Measurements from ENCODE around the gene ACER1.
"Not testable (repeated sequence)": the region's sequence is repeated elsewhere in the genome, so short reads cannot be mapped to it uniquely, and the experiment has no call there.

The ACER1 gene

DNA sequence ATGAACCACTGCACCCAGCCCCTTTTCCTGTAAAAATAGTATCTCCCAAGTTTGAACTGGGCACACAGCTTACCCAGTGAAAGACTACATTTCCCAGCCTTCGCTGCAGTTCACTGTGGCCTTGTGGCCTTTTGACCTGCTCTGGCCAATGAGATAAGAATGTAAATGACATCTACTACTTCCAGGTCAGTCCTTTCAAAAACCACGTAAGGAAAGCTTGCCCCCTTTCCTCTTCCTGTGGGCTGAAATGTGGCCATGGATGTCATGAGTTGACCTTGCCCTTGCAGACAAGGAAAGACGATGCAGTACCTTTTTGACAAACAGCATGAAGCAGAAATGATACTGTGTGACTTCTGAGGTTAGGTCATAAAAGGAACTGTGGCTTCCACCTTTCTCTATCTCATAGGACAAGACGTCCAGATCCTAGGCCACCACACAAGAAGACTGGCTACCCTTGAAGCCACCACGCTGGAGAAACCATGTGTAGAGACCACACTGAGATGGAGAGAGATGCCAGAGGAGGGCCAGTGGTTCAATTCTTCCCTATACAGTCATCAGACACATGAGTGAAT, 19.9 kb downstream of the ACER1 start:
- intact Hi-C loops (cut with DNase I) = no loop called here
- no peak for DNase-seq

DNA sequence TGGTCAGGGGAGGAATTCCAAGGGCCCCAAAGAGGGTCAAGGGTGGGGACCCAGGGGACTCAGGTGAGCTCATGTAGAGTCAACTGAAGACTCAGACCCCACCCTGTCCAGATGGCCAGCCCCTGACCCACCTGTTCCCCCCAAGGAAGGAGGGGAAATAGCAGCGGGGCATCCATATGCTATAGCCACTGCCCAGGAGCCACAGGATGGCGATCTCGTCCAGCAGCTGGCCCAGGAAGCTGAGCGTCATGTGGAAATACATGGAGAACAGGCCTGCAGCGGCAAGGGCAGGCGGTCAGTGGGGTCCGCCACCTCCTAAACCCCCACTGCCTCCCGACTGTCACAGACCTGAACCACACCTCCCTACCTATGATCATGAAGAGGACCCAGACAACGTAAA, 21.4 kb downstream of the ACER1 start:
- no peak for DNase-seq
- intact Hi-C loops (cut with DNase I) = no loop called here

DNA sequence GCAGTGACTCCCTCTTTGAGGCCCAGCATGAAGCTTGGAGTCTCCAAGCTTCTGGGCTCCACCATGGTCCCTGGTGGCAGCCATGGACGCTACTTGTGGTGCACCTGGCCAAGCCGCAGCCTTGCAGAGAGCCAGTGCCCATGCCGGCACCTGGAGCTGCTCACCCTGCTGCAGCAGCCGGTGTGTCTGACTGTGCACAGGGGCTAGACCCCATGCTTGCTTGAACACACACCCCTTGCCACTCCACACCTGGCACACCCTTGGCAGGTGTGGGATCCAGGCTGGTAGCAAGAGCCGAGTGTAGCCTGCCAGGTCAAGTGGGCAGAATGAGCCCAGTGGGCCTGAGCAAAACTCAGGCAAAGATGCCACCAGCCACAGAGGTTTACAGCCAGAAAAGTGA, 35.0 kb downstream of the ACER1 start:
- no peak for DNase-seq
- intact Hi-C loops (cut with DNase I) = loop anchor here (5.0 kb wide), 1 partner anchor 81 kb away; no protein-coding TSS in a partner anchor

DNA sequence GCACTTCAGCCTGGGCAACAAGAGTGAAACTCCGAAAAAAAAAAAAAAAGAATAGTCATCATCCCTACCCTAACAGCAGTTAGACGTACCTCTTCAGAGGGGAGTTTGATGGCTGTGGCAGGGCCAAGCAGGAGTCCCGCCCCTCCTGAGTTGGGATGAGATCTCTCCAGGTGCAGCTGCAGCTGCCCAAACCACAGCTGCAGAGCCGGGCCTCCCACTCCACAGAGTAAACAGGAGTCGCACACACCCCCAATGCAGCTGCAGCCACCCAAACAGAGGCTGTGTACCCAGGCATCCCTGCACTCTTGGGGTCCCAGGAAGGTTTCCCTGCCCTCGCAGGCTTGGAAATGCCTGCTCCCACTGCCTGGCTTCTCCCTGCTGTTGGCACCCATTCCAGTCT, 36.2 kb downstream of the ACER1 start:
- intact Hi-C loops (cut with DNase I) = loop anchor here (5.0 kb wide), 1 partner anchor 80 kb away; no protein-coding TSS in a partner anchor
- DNase-seq = no peak

DNA sequence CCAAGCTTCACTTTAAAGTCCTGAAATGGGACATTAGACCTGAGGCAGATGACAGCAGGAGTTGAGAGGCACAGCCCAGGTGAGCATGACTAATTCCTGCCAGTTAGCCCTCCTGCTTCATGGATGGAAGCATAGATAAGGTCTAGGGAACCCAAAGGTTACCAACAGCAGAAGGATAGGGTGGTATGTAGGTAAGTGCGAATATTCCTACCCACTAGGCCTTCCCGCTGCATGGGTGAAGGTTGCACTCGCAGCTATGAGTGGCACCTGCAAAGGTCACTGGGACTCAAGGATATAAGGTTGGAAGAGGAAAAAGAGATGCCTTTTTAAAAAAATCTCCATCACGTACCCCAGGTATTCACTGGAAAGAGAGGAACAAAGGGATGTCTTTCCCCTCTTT, 41.4 kb downstream of the ACER1 start:
- DNase-seq = no peak
- intact Hi-C loops (cut with DNase I) = no loop called here

DNA sequence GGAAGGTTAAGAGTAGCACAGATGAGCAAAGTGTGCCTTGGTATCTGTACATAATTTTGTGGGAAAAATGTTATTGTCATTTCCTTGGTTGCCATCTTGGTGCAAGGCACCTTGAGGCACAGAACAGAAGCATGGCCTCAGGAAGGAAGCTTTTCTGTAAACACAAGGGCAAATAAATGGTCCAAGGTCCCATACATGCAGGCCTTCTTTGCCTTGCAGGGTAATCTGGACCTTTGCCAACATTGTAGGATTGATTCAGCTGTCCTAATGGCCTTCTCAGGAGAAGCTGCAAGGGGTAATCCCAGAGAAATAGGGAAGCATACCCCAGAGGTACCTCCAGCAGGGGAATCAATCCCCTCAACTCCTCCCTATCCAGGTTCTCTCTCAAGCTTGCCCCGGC, 44.7 kb downstream of the ACER1 start:
- no peak for DNase-seq
- intact Hi-C loops (cut with DNase I) = no loop called here

DNA sequence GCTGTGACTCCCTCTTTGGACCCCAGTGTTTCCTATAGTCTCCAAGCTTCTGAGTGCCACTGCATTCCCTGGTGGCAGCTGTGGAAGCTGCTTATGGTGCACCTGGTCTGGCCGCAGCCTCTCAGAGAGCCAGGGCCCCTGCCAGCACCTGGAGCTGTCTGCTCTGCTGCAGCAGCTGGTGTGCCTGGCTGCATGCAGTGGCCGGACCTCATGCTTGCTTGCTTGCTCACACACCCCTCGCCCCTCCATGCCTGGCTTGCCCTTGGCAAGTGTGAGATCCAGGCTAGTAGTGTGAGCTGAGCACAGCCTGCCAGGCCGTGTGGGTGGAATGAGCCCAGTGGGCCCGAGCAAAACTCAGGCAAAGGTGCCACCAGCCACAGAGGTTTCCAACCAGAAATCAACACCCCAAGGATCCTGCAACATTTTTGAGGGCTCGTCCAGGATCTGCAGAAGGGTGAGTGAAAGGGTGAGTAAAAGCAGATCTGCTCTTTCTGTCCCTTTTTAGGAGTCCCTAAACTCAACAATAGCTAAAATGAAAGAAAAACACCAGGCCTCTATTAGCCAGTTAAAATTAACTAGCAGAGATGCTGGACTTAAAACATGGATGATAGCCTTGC, 46.0 kb downstream of the ACER1 start:
- DNase-seq = no peak
- intact Hi-C loops (cut with DNase I) = no loop called here

DNA sequence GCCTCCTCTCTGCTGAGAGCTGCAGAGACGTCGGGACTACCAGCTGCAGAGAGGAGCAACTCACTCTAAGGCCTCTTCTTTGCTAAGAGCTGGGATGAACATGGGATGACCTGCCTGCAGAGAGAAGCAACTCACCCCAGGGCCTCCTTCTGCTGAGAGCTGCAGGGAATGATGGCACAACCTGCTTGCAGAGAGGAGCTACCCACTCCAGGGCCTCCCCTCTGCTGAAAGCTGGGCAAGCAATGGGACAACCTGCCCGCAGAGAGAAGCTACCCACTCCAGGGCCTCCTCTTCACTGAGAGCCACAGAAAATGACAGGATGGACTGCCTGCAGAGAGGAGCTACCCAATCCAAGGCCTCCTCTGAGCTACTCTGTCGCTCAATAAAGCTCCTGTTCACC, 46.7 kb downstream of the ACER1 start:
- DNase-seq = no peak
- intact Hi-C loops (cut with DNase I) = no loop called here

DNA sequence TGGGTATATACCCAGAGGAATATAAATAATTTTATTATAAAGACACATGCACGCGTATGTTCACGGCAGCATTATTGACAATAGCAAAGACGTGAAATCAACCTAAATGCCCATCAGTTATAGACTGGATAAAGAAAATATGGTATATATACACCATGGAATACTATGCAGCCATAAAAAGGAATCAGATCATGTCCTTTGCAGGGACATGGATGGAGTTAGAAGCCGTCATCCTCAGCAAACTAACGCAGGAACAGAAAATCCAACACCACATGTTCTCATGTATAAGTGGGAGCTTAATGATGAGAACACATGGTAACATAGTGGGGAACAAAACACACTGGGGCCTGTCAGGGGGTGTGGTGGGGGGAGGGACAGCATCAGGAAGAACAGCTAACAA, 51.0 kb downstream of the ACER1 start:
- not testable (repeated sequence) for DNase-seq

DNA sequence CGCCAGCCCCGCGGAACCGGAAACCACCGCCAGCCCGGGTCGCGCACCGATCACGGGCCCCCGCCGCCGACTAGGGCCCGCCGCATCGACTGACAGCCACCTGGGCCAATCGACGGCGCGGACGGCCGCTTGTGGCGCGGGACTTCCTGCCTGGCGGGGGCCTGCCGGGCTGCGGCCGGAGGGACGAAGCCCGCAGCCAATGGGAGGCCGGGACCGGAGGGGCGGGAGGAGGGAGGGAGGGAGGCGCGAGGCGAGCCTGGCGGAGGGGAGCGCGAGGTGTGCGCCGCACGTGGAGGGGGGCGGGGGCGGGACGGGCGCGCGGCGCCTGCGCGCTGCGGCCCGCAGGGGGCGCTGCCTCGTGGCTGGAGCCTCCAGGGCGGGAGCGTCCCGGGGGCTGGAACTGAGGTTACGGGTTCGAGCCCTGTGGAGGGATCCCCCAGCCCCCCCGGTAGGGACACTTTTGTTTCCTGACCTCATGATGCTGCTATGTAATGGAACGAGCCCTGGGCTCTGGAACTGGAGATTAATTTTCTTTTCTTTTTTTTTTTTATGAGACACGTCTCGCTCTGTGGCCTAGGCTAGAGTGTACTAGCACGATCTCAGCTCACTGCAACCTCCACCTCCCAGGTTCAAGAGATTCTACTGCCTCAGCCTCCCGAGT, 53.4 kb downstream of the ACER1 start, which contains the start of gene MLLT1:
Gene MLLT1, minus strand, starts transcription at position 45 of the 661 bp plus-strand sequence. CDS start 191 bp downstream, outside the sequence.
- DNase-seq = peak; percentile 92 to 100 (median 99)
- intact Hi-C loops (cut with DNase I) = loop anchor here (5.0 kb wide), 2 partner anchors 38 to 63 kb away; no protein-coding TSS in a partner anchor

More for the DNA sequence above, 51.0 kb downstream of the ACER1 start:
- intact Hi-C loops (cut with DNase I) = loop anchor here (5.0 kb wide), 1 partner anchor 65 kb away; no protein-coding TSS in a partner anchor

DNA sequence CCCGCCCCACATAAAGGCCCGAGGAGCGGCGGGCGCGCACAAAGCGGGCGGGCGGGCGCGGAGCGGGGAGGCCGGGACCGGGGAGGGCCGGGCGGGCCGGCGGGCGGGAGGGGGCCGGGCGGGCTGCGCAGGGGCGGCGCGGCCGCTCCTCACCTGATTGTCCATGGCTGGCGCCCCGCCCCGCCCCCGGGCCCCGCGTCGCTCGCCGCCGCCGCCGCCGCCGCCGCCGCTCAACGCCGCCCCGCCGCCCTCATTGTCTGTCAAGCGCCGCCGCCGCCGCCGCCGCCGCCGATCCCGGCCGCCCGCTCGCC, 53.8 kb downstream of the ACER1 start:
- intact Hi-C loops (cut with DNase I) = loop anchor here (5.0 kb wide), 1 partner anchor 37 kb away; no protein-coding TSS in a partner anchor
- DNase-seq = no peak

DNA sequence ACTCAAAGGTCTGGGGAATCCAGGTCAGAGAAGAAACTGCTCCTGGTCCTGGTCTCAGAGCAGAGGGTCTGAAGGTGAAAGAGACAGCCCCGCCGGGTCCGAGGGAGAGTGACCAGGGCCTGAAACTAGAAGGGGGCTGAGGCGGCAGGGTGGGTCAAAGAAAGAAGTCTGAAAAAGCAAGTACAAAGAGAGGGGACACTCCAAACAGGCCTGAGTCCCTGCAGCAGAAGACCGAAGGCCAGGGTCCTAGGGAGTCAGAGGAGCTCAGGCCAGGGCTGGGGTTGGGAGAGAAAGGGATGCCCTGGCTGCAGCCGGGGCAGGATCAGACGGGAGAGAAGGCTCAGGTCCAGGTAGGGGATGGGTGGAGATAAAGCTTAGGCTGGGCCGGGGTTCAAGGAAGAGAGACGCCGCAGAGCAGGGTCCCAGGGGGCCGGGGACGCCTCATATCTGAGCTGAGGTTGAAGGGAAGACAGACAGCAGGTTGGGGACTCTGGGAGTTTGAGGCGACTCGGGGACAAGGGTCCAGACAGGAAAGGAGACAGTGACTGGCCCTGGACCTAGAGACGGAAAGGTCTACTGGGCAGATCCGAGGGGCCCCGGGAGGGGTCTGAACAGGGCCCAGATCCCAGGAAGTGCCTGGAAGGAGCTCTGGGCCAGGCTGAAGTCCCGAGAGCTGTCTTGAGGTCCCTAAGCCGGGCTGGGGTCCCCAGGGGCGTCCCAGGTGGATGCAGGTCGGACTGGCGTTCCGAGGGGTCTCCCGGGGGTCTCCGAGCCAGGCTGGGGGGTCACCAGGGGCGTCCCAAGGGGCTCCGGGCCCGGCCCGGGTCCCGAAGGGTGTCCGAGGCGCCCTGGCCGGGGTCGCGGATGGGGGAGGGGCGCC, 54.4 kb downstream of the ACER1 start:
- intact Hi-C loops (cut with DNase I) = loop anchor here (5.0 kb wide), 1 partner anchor 37 kb away; no protein-coding TSS in a partner anchor
- DNase-seq = peak in 2 of 42 donors; percentile 12 to 28

DNA sequence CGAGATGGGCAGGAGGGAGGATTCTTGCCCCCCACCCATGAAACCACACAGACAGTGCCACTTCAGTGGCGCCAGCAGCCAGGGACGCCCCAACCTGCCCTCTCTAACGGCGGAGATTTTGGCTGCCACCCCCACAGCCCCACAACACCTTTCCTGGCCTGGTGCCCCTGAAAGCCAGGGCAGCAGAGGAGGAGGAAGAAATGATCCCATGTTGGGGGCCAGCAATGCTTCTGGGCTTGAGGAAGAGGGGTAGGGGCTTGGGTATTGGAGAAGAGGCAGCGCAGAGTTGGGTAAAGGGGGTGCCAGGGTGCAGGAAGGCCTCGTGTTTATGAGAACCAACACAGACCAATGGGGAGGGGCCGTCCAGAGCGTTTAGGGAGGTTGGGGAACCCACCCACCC, 55.4 kb downstream of the ACER1 start:
- intact Hi-C loops (cut with DNase I) = loop anchor here (5.0 kb wide), 1 partner anchor 36 kb away; no protein-coding TSS in a partner anchor
- no peak for DNase-seq

DNA sequence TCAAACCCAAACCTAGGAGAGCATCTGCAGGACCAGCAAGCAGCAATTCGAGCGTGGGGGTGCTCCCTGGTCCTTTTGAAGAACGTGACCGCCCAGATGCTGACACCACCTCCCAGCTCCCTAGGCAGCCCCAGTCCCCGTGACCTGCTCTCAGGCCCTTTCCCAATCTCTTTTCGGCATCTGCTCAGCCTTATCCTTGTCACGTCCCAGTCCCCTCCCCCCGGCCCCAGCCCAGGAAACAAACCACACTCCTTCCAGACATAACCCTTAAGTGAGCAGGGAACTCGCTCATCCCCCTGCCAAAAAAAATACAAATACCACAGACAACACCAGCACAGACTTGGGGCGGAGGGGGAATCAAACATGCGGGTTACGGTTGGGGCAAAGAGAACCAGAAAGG, 57.0 kb downstream of the ACER1 start:
- no peak for DNase-seq
- intact Hi-C loops (cut with DNase I) = loop anchor here (5.0 kb wide), 1 partner anchor 34 kb away; no protein-coding TSS in a partner anchor

DNA sequence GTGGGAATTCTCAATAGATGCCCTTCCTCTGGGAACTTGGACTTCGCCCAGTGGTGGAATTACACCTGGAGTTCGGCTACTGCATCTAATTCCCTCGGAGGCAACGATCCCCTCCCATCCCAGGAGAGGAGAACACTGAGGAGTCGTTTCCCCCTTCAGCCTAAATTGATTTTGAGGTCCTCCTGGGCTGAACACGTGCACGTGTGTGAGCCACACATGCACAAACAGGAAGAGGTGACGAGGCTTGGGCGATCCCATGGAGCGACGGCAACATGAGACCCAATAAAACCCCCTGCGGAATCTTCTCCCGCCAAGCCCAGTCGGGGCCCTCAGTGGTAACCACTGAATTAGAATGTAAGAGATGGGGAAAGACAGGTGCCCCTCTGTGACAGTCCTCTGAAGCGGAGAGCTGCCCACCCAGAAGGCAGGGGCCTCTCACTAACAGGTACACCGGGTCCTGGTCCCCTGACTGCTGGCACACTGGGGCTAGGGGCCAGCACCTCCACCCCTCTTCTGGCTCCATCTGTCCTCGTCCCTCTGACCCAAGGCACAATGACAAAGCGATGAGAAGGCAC, 58.2 kb downstream of the ACER1 start:
- intact Hi-C loops (cut with DNase I) = loop anchor here (5.0 kb wide), 1 partner anchor 33 kb away; no protein-coding TSS in a partner anchor
- DNase-seq = no peak

DNA sequence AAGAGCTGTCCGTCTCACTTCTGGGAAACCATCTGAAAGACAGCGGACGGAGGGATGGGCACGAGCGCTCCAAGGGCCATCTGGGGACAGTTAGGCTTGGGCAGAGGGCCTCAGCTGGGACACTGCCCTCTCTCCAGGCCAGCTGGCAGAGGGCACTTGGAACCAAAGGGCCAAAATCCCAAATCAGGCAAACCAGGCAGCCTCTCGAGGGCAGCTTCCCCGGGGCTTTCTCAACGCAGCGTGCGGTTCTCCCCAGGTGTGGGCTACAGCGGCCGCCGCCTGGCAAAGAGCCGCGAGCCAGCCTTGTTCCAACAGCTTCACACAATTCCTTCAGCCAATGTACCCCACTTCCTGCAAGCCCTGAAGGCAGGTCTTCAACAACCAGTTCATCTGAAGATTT, 58.7 kb downstream of the ACER1 start:
- peak in 9 of 42 donors; percentile 21 to 61 (median 45) for DNase-seq
- intact Hi-C loops (cut with DNase I) = loop anchor here (5.0 kb wide), 1 partner anchor 32 kb away; no protein-coding TSS in a partner anchor

DNA sequence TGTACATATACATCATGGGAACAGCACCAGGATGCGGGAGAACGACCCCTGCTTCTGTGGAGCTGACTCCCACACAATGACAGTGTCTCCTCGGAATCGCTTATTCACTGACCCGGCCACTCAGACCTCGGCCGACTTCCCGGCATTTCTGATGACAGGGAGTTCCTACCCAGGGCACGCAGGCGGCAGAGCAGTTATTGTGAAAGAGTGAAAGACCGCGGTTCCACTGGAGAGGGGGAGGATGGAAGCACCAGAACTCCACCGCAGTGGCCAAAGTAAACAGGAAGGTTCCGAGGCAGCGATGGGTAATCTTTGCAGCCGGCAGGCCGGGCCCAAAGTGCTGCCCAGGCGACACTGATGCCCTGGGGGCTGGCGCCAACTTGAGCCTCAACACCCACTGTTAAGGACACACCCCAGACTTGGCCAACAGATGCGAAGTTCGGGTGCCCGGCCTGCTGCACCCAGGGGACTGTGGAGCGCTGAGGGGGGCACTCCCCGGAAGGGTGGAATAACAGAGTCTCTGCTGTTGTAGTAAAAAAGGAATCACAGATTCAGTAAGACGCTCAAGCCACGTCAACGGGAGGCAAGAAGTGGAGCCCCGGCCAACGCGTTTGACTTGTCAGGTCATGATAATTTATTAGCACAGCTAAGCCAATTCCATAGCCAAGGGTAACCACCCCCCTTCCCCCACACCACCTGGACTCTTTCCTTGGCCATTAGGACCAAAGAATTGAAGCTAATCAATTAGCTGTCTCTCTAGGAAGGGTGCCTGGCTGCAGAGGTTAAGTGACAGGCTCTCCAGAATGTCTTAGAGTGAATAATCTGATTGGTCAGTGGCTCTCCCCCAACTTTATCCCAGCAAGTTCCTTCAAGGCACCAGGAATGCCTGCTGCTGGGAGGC, 59.5 kb downstream of the ACER1 start:
- intact Hi-C loops (cut with DNase I) = no loop called here
- peak in 41 of 42 donors; percentile 28 to 89 (median 62) for DNase-seq

Data from head of caudate nucleus (tissue), 42 donors.